ENCODE measurements around the gene CASS4.

Gene CASS4

GRCh38 chr20:56426026-56426425, 14.0 kb downstream of the CASS4 start:
- DNase-seq: no peak

GRCh38 chr20:56426926-56427325, 14.9 kb downstream of the CASS4 start:
- no peak for DNase-seq

- no peak for DNase-seq
These were observed 15.7 kb downstream of the CASS4 start for GRCh38 chr20:56427797-56428196.

GRCh38 chr20:56428410-56428809, 16.4 kb downstream of the CASS4 start:
- DNase-seq: no peak

- DNase-seq: no peak
These were observed 16.8 kb downstream of the CASS4 start for GRCh38 chr20:56428881-56429280.

GRCh38 chr20:56429502-56429901, 17.4 kb downstream of the CASS4 start:
- DNase-seq: no peak

- no peak for DNase-seq
These were observed 17.9 kb downstream of the CASS4 start for GRCh38 chr20:56429941-56430340.

GRCh38 chr20:56430461-56430860, 18.4 kb downstream of the CASS4 start:
- no peak for DNase-seq

- no peak for DNase-seq
These were observed 18.9 kb downstream of the CASS4 start for GRCh38 chr20:56430957-56431356.

GRCh38 chr20:56431471-56431870, 19.4 kb downstream of the CASS4 start:
- peak in 1 of 2 experiments; percentile 12 for DNase-seq

- no peak for DNase-seq
These were observed 21.3 kb downstream of the CASS4 start for GRCh38 chr20:56433221-56433879.

- no peak for DNase-seq
These were observed 21.8 kb downstream of the CASS4 start for GRCh38 chr20:56433880-56434255.

GRCh38 chr20:56437196-56437960, 25.3 kb downstream of the CASS4 start:
- no peak for DNase-seq

GRCh38 chr20:56438284-56438683, 26.2 kb downstream of the CASS4 start:
- no peak for DNase-seq

- DNase-seq: no peak
These were observed 27.8 kb downstream of the CASS4 start for GRCh38 chr20:56439771-56440291.

- no peak for DNase-seq
These were observed 28.4 kb downstream of the CASS4 start for GRCh38 chr20:56440346-56441007.

- no peak for DNase-seq
These were observed 30.6 kb downstream of the CASS4 start for GRCh38 chr20:56442389-56443365.

- no peak for DNase-seq
These were observed 31.8 kb downstream of the CASS4 start for GRCh38 chr20:56443654-56444540.

GRCh38 chr20:56445130-56445529, 33.1 kb downstream of the CASS4 start:
- no peak for DNase-seq

GRCh38 chr20:56445540-56445939, 33.5 kb downstream of the CASS4 start:
- no peak for DNase-seq

- DNase-seq: no peak
These were observed 35.2 kb downstream of the CASS4 start for GRCh38 chr20:56447227-56447626.

- no peak for DNase-seq
These were observed 37.4 kb downstream of the CASS4 start for GRCh38 chr20:56449459-56449858.

Measured in NCI-H526 (cell line).